HPDE6-E6E7 (cell line): ENCODE measurements around the gene TBC1D8B.
A peak's percentile ranks its signal among the peaks of the same experiment; 100 is the strongest.
"Not testable (repeated sequence)": the region's sequence is repeated elsewhere in the genome, so short reads cannot be mapped to it uniquely, and the experiment has no call there.

ENCODE experiments used
- DNase-seq: peaks from one replicate; pipeline ENCODE4 v3.0.0; 2011; ENCODE audit warnings: missing footprints; ENCODE audit errors: extremely low spot score

TBC1D8B gene

DNA sequence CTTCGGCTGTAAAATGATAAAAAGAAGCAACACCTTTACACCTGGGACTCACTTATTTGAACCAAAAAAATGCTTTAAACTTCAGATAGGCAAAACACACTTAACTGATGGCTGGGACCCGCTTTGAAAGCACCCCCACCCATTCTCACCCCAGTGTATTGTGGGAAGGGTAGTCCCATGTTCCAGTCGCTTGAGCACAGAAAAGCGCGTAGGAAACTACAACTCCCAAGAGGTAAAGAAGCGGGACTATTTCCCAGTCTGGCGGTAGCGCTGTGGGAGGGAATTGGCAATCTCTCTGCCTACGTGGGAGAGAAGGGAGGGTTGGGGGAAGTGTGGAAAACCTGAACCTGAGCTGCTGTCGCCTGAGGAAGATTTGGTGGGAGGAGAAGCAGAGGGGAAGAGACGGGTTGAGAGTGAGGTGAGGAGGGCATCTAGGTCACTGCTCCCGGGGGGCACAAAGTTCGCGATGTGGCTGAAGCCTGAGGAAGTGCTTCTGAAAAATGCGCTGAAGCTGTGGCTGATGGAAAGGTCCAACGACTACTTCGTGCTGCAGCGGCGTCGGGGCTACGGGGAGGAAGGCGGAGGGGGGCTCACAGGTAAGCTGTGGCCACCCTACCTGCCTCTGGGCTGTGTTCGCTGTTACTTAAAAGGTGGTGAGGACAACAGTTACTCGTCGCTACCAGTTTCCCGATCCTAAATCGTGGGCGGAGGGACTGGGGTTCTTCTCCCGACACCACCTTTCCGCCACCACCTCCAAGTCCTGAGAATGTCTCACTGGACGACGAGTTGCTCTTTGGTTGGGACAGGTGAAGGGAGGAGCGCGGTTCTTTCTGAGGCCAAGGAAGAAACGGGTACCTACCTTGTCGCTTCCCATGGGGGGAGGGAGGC, at the start of gene TBC1D8B:
Gene TBC1D8B, plus strand, starts transcription at position 286 of the 888 bp plus-strand sequence. Its CDS starts 181 bp downstream, at position 467.
- peak; percentile 66 for DNase-seq

- not testable (repeated sequence) for DNase-seq
Observed at GRCh38 chrX:106769288-106769687, 33.2 kb upstream of the TBC1D8B start.

- no peak for DNase-seq
Observed at GRCh38 chrX:106774981-106775380, 27.5 kb upstream of the TBC1D8B start.

- no peak for DNase-seq
Observed at GRCh38 chrX:106780264-106780663, 22.2 kb upstream of the TBC1D8B start.

DNA sequence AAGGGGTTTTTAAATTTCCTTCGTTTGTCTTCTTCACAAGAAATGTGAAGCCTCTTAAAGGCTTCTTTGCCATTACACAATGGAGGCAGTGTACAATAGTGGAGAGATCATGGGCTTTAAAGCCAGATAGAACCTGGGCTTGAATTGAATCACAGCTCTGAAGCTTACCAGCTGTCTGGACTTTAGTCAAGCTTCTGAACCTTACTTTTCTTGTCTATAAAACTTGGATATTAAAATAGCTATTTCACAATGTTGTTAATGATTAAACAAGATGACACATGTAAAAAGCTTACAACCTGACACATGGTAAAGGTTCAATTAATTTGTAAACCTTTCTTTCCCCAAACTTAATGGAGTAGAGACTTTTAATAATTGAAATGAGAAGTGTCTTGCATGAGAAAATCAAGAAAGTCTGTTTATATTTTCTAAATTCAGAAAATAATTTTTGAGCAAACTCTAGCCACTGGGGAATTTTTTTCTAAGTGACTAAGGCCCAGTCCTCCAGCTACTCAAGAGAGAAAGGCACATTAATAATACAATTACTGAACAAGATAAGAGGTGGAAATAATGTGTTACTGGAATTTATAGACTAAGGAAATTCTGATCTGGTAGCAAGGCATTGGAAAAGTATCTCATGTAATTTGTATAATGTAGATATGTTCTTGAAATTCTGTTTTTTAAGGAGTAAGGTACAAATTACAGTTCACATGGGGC, 21.7 kb upstream of the TBC1D8B start:
- DNase-seq = no peak

DNA sequence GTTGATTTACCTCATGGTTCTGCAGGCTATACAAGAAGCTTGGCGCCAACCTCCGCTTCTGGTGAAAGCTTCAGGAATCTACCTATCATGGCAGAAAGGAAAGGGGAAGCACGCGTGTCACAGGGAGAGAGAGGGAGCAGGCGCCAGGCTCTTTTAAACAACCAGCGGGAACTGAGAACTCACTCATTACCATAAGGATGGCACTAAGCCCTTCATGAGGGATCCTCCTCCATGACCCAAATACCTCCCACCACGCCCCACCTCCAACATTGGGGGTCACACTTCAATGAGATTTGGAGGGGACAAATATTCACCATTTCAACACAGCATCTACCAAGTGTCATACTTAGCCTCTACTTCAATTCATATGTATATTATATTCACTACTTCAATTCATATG, 18.8 kb upstream of the TBC1D8B start:
- no peak for DNase-seq

- no peak for DNase-seq
Observed at GRCh38 chrX:106791495-106791894, 11.0 kb upstream of the TBC1D8B start.

DNA sequence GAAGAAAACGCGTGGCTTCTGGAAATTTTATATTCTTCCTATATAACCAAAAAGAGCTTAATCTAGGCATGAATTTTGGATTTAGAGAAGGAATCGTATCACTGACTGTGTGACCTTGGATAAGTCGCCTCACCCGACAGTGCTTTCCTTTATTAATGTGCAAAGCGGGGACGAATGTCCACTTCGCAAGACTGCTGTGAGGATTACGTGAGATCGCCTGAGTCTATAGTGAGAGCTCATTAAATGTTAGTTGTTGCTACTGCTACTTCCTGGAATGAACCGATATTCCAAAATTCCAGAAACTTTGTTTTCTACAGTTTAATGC, 448 bp upstream of the TBC1D8B start:
- DNase-seq = no peak

GRCh38 chrX:106811131-106811910, 8.8 kb downstream of the TBC1D8B start:
- no peak for DNase-seq

- not testable (repeated sequence) for DNase-seq
Observed at GRCh38 chrX:106812930-106813329, 10.5 kb downstream of the TBC1D8B start.

DNA sequence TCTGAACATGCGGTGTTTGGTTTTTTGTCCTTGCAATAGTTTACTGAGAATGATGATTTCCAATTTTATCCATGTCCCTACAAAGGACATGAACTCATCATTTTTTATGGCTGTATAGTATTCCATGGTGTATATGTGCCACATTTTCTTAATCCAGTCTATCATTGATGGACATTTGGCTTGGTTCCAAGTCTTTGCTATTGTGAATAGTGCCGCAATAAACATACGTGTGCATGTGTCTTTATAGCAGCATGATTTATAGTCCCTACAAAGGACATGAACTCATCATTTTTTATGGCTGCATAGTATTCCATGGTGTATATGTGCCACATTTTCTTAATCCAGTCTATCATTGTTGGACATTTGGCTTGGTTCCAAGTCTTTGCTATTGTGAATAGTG, 11.6 kb downstream of the TBC1D8B start:
- not testable (repeated sequence) for DNase-seq

- DNase-seq = peak; percentile 20
Observed at GRCh38 chrX:106862972-106863688, 60.7 kb downstream of the TBC1D8B start.

DNA sequence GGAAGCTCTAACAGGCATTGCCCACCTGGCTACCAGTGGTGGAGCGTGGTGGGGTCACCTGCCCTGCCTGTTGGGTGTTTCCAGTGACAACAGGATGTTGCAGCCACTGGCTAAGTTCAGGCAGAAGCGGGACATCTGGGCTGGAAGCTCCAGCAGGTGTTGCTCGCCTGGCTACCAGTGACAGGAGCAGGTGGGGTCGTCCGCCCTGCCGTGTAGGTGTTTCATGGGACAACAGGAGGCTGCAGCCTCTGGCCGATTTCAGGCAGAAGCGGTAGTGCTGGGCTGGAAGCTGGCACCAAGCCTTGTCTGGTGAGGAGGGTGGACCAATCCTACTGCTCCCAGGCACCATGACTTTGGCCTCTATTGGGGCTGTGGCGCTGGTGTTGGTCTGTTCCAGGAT, 61.2 kb downstream of the TBC1D8B start:
- DNase-seq = no peak

GRCh38 chrX:106872796-106873195, 70.3 kb downstream of the TBC1D8B start:
- DNase-seq = not testable (repeated sequence)

GRCh38 chrX:106874075-106874474, 71.6 kb downstream of the TBC1D8B start:
- DNase-seq = no peak

DNA sequence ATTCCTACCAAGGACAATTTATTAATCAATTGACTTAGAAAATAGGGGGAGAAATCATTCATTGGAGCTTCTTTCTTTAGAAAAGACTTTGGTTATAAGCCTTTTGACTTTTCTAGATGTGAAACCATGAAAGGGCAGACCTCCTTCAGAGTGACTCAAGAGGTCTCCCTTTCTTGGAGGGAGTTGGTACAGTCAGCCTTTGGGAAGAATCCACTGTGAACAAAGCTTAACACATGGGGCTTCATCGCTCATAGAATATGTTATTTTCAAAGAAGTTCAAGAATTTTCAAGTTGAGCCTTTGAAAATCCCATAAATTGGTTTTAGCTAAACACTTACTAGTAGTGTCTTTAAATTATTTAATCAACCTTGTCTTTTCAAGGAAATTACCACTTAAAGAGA, 72.7 kb downstream of the TBC1D8B start:
- DNase-seq = no peak

- no peak for DNase-seq
Observed at GRCh38 chrX:106889468-106889867, 87.0 kb downstream of the TBC1D8B start.

- peak; percentile 15 for DNase-seq
Observed at GRCh38 chrX:106891762-106892460, 89.4 kb downstream of the TBC1D8B start.

DNA sequence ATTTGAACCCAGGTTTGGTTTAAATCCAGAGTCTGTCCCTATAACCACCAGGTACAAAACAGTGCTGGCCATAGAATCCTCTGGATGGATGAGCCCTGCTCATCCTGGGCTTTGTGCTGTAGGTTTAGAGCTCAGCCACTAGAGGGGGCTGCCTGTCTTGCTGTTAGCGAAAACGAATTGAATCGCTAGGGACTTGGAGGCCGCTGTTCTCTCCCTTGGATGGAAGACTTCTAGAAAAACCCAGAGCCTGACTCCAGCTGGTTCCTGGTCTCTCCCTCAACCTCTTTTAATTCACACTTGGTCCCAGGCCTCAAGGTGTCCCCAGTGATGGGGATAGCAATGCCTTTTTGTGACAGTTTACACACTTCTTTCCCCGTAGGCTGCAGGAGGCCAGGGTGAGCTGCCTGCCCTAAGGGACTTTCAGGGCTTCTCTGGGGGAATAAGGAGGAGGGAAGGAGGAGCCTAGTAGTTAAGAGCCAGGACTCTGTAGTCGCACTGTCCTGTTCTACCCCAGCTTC, 92.0 kb downstream of the TBC1D8B start:
- DNase-seq = peak; percentile 41

DNA sequence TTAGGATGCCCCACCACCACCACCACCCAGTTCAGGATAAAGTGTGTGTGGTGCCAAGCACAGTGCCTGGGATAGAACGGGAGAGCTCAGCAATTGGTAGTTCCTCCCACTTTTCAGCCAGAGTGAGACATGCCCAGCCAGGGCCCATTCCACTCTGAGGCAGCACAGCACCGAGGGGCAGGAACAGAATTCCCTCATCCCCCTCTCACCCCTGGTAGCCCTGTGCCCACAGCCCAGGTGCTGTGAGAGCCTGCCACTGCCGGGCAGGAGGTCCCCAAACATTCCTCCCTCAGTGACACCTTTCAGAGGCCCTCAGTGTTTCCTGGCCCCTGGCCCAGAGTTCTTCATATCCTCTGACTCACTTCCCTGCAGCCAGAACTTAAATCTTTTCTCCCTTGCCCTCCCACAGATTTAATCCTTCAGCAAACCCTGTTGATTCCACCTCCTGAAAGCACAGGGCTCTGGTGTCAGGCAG, 92.5 kb downstream of the TBC1D8B start:
- DNase-seq = peak; percentile 26

GRCh38 chrX:106897259-106897658, 94.8 kb downstream of the TBC1D8B start:
- no peak for DNase-seq
